IPS-11a (cell line): ENCODE measurements around the gene OLIG2.

Experiments
- H3K4me3 ChIP-seq: one replicate; pipeline ENCODE4 v1.5.1; 2013; ENCODE audit warnings: low read depth, low read length, control low read depth

OLIG2 gene

DNA sequence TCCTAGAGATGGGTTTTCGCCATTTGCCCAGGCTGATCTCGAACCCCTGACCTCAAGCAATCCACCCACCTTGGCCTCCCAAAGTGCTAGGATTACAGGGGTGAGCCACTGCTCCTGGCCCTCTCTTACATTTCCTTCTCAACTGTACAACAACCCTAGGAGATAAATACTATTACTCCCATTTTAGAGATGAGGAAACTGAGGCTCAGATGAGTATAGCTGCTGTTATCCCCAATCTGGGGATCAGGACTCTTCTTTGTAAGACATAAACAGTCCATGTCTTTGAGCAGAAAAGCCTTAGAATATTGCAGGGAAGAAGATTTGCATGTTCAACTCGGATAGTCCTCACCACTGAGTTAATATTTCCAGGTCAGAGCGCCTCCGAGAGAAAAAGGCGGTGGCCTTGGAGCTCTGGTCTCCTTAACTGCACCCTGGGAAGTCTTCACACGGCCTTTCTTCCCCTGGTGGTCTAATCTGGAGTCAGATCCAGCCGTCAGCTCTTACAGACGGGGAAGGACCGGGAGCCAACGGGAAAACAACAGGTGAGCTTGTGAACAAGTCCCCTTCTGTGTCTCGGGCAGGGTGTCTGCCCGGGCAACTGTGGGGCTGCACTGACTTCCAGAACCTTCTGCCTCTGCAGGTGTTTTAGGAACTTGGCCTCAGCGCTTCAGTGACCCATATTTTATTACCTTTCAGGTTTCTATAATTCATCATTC, 38.3 kb downstream of the OLIG2 start:
- H3K4me3 ChIP-seq: no peak overlapping the region

DNA sequence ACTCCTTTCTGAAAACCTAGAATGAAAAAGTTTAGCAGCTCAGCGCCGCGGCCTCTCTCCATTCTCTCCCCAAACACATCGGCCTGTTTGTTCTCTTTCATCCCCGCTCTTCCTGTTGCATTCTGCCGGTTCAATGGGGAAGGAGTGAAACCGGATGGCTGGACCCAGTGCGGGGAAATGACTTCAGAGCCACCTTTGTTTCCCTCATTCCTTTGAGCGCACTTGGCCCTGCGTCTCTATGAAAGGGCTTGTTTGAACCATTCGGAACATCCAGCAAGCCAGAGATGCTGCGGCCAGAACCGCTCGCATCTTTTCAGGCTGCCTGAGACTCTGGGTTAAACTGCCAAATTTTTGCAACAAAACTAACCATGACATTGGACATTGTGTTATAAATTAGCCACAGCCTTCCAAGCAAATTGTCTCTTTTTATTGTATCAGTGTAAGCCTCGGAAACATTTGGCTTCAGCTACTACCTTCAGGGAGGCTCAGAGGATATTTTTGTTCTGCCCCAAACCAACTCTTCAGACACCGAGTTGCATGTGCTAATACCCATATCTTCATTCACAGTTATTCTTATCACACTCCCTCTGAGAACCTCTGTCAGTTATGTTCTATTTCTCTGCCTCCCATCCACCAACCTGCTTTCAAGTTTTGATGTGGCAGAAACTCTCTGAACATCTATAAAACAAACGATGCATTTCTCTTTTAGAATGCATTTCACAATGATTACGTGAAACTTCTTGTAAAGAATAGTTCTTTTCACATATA, 39.1 kb downstream of the OLIG2 start:
- H3K4me3 ChIP-seq: no peak overlapping the region

DNA sequence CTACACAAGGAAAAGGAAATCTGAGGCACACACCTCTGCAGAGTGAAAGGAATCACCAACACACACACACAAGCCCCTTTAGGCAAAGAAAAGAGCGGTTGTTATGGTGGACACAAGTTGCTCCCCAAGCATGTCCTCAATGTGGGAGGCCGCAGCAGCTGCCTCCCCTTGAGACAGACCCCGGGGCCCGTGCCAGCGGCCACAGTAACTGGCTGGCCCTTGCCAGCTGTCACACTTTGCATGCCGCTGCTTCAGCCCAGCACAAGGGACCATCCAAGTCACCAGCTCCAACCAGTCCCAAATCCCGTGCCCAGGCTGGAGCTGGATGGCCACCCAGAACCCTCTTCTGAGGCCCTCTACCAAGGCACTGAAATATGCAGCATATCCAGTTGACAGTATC, 41.3 kb downstream of the OLIG2 start:
- H3K4me3 ChIP-seq: no peak overlapping the region

DNA sequence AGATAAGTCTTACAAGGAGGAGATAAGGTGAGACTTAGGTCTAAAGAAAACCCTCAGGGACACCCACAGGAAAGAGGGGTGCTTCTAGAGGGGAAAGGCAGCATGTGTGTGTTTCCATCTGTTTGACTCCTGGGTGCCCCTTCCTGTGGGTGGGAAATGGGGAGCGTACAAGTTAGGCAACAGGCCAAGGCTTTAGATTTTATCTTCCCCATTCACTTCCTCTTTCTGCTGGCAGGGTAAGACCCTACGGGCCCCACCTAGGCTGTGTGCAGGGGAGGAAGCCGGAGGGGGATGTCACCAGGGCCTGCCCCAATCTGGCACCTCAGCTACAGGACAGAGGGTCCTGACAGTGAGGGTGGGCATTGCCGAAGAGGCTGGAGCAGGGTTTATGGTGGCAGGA, 41.7 kb downstream of the OLIG2 start:
- H3K4me3 ChIP-seq: no peak overlapping the region

DNA sequence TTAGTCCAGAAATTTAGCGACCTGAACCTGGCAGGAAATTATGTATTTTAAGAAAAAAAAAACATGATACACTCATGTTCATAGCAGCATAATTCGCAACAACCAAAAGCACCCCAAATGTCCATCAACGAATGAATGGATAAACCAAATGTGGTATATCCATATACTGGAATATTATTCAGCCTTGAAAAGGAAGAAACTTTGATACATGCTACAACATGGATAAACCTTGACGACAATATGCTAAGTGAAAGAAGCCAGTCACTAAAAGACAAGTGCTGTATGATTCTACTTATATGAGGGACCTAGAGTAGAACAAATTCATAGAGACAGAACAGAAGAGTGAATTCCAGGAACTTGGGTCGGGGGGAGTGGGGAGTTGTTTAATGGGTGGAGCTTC, 43.5 kb downstream of the OLIG2 start:
- H3K4me3 ChIP-seq: no peak overlapping the region

DNA sequence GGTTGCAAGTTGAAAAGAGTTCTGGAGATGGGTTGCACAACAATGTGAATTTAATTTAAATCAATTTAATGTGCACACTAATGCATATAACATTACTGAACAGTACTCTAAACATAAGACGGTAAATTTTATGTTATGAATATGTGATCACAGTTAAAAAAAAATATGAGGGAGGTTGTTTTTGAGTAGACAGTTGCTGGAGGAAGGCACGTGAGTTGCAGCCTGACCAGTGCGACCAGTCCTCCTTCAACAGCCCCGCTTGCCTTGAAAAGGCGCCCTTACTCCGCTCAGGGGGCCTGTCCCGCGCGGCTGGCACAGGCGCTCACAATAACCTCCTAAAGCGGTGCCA, 43.9 kb downstream of the OLIG2 start:
- H3K4me3 ChIP-seq: no peak overlapping the region

DNA sequence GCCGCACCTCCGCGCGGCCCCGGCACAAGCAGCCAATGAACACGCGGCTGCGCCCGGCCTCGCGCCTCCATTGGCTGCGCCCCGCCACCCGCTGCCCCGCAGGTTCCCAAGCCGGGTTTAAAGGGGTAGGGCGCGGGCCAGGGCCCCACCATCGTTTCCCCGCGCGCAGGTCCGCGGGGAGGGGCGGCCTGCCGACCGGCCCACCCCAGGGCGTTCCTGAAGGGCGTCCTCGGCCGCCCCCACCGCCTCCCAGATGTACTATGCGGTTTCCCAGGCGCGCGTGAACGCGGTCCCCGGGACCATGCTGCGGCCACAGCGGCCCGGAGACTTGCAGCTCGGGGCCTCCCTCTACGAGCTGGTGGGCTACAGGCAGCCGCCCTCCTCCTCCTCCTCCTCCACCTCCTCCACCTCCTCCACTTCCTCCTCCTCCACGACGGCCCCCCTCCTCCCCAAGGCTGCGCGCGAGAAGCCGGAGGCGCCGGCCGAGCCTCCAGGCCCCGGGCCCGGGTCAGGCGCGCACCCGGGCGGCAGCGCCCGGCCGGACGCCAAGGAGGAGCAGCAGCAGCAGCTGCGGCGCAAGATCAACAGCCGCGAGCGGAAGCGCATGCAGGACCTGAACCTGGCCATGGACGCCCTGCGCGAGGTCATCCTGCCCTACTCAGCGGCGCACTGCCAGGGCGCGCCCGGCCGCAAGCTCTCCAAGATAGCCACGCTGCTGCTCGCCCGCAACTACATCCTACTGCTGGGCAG, 44.4 kb downstream of the OLIG2 start, which contains the start of gene OLIG1:
TSS of gene OLIG1 (plus strand) at position 148 of the 750 bp plus-strand sequence. CDS start at position 254, 106 bp downstream.
- peak within 1 kb of the TSS; percentile 13 for H3K4me3 ChIP-seq

DNA sequence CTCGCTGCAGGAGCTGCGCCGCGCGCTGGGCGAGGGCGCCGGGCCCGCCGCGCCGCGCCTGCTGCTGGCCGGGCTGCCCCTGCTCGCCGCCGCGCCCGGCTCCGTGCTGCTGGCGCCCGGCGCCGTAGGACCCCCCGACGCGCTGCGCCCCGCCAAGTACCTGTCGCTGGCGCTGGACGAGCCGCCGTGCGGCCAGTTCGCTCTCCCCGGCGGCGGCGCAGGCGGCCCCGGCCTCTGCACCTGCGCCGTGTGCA, 44.9 kb downstream of the OLIG2 start:
- peak overlapping the region; percentile 13 for H3K4me3 ChIP-seq

DNA sequence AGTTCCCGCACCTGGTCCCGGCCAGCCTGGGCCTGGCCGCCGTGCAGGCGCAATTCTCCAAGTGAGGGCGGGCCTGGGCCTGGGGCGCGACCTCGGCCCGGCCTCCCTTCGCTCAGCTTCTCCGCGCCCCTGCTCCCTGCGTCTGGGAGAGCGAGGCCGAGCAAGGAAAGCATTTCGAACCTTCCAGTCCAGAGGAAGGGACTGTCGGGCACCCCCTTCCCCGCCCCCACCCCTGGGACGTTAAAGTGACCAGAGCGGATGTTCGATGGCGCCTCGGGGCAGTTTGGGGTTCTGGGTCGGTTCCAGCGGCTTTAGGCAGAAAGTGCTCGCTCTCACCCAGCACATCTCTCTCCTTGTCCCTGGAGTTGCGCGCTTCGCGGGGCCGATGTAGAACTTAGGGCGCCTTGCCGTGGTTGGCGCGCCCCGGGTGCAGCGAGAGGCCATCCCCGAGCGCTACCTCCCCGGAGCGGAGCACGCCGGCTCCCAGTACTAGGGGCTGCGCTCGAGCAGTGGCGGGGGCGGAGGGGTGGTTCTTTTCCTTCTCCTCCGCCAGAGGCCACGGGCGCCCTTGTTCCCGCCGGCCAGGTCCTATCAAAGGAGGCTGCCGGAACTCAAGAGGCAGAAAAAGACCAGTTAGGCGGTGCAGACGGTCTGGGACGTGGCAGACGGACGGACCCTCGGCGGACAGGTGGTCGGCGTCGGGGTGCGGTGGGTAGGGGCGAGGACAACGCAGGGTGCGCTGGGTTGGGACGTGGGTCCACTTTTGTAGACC, 45.4 kb downstream of the OLIG2 start:
- H3K4me3 ChIP-seq: peak overlapping the region; percentile 13

DNA sequence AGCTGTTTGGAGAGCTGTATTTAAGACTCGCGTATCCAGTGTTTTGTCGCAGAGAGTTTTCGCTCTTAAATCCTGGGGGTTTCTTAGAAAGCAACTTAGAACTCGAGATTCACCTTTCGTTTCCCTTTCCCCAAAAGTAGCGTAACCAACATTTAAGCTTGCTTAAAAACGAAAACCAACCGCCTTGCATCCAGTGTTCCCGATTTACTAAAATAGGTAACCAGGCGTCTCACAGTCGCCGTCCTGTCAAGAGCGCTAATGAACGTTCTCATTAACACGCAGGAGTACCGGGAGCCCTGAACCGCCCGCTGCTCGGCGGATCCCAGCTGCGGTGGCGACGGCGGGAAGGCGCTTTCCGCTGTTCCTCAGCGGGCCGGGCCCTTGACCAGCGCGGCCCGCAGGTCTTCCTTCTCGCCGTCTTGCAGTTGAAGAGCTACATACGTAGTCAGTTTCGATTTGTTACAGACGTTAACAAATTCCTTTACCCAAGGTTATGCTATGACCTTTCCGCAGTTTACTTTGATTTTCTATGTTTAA, 46.1 kb downstream of the OLIG2 start:
- no peak overlapping the region for H3K4me3 ChIP-seq

DNA sequence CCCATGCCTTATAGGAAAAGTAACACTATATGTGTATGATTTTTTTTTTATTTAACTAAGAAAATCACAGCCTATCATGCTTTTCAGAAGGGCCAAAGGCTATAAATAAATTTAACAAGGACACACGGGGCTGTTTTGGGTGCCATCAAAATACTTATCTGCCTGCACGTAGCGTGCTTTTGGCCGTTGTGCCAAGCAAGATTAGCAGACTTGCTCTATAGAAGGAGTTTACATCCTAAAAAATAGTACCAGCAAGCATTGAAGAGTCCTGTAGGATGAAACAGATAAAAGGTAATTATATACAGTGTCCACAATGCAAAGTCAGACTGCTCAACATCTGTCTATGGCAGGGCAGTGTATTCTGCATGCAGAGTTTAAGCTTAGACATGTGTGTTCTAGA, 47.9 kb downstream of the OLIG2 start:
- H3K4me3 ChIP-seq: no peak overlapping the region

DNA sequence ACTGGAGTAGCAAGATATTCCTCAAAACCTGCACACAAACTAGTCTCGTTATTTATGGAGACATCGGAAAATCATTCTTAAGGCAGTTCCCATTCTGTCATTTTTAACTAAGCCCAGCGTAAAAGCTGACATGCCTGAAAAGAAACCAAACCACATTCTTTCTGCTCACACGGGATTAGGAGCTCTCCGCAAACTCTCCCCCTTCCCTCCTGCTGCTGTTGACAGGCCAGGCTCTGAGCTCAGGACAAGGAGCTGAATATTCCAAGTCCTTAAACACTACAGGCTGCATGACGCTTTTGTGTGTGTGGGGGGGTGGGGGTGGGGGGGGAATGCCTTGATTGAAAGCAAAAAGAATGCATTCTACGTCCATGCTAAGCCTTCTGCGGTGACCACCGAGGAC, 49.4 kb downstream of the OLIG2 start:
- no peak overlapping the region for H3K4me3 ChIP-seq

DNA sequence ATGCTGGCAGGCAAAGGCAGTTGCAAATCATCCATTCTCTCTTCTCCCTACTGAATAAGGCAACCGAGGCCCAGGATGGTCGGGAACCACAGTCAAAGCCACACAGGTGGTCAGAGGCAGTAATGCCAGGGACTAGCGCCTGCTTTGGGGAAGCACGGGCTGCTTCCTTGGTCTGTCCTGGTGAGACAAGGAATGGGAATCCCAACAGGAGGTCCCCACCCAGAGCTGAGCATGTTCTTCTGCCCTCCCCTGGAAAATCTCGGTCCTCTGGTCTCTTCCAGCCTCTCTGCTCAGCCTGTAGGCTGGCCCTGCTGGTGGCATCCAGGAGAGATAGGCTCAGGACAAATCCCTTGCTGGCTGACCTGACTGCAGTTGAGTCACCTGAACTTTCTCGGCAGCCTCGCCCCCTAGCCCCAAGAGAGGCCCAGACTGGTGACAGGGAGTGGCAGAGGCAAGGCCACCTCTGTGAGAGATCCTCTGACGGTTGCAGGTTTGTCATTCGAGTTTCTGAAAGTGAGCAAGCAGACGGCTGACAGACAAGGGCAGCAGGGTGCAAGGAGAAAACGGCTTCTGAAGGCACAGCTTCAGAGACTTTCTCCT, 50.0 kb downstream of the OLIG2 start:
- no peak overlapping the region for H3K4me3 ChIP-seq

DNA sequence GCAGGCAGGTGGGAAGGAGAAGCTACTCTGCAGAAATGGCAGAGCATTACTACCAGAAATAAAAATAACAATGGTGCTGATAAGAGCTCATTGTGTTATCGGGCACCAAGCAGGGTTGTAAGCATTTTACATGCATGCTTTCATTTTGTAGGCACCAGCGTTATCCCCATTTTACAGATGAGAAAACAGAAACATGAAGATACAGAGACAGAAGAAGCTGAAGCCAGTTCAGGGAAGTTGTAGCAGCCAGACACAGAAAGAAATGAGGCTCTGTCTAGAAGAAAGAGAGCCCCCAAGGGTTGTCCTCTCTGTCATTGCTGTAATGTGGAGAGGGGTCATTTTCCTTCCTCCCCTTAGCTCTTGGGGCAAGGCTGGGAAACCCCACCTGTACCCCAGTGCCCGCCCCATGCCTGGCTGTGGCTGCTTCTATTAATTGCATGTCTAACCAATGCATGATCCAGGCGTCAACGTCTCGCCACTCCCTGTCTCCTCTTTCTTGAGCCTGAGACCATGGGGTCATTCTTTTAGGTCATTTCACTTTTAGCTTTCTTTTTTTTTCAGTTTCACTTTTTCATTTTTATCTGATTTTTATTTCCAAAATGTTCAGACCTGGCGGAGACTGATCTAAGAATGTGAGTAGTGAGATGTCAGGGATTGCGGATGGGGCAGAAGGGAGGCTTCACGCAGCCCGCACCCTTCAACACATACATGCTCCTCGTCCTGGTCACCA, 51.0 kb downstream of the OLIG2 start:
- H3K4me3 ChIP-seq: no peak overlapping the region
